Muscle layer of duodenum (tissue), 2 donors: Measurements from ENCODE around the gene RNF123.

ENCODE experiments used
- H3K27ac ChIP-seq: one replicate; pipeline ENCODE4 v1.7.0; 2013; ENCODE audit warnings: mild to moderate bottlenecking, low read length
- H3K27me3 ChIP-seq: one replicate; pipeline ENCODE4 v1.7.0; 2013; ENCODE audit warnings: low read depth, mild to moderate bottlenecking, control low read depth, low read length
- H3K36me3 ChIP-seq, 2 donors: one replicate each; pipeline ENCODE4 v1.7.0; 2013; ENCODE audit warnings: low read length in 2 of 2, control low read depth in 1 of 2, mild to moderate bottlenecking in 1 of 2; ENCODE audit not compliant: insufficient read depth in 2 of 2, control insufficient read depth in 1 of 2
- H3K4me1 ChIP-seq, 2 donors: one replicate each; pipeline ENCODE4 v1.7.0; 2013; ENCODE audit warnings: low read length in 2 of 2, mild to moderate bottlenecking in 2 of 2, control low read depth in 1 of 2, moderate library complexity in 1 of 2; ENCODE audit not compliant: insufficient read depth in 2 of 2, control insufficient read depth in 1 of 2
- H3K4me3 ChIP-seq, 2 donors: one replicate each; pipeline ENCODE4 v1.7.0; 2013; ENCODE audit warnings: low read length in 2 of 2, low read depth in 1 of 2, mild to moderate bottlenecking in 1 of 2
- H3K9me3 ChIP-seq, 2 donors: one replicate each; pipeline ENCODE4 v1.7.0; 2013; ENCODE audit warnings: low read length in 2 of 2, control low read depth in 1 of 2, mild to moderate bottlenecking in 1 of 2; ENCODE audit not compliant: control insufficient read depth in 1 of 2
- donor health status: healthy.

The RNF123 gene

DNA sequence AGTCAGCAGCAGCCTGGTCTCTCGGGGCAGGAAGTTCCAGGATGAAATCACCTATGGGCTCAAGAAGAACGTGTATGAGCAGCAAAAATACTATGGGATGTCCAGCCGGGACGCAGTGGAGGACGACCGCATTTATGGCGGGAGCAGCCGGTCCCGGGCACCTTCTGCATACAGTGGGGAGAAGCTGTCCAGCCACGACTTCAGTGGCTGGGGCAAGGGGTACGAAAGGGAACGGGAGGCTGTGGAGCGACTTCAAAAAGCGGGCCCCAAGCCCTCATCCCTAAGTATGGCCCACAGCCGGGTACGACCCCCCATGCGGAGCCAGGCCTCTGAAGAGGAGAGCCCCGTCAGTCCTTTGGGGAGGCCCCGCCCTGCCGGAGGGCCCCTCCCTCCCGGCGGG, 27.3 kb upstream of the RNF123 start:
- no peaks in the 10 kb centered on the region for H3K4me1 ChIP-seq
- H3K9me3 ChIP-seq: no peaks in the 10 kb centered on the region
- no peak overlapping the region for H3K4me3 ChIP-seq
- H3K27me3 ChIP-seq: no peaks in the 10 kb centered on the region
- no peak overlapping the region for H3K27ac ChIP-seq
- H3K36me3 ChIP-seq: no peaks in the 10 kb centered on the region

DNA sequence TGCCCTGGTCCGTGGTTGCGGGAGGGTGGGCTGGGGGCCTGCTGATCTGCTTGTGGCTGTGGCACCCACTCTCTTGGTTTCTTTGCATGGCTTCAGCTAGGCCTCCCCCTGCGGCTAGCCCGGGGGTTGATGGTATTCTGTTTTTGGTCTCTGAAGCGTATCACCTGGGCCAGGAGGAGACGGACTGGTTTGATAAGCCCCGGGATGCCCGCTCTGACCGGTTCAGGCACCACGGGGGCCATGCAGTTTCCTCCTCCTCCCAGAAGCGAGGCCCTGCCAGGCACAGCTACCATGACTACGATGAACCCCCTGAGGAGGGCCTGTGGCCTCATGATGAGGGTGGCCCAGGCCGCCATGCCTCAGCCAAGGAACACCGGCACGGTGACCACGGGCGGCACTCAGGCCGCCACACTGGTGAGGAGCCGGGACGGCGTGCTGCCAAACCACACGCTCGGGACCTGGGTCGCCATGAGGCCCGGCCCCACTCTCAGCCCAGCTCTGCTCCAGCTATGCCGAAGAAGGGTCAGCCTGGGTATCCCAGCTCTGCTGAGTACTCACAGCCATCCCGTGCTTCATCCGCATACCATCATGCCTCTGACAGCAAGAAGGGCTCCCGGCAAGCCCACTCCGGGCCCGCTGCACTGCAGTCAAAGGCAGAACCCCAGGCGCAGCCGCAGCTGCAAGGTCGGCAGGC, 26.5 kb upstream of the RNF123 start:
- Histone ChIP-seq H3K4me3 (no peak overlapping the region), H3K9me3 (no peaks in the 10 kb centered on the region), H3K27ac (no peak overlapping the region), H3K4me1 (no peaks in the 10 kb centered on the region), H3K36me3 (no peaks in the 10 kb centered on the region), H3K27me3 (no peaks in the 10 kb centered on the region)

GRCh38 chr3:49663831-49664230, 25.5 kb upstream of the RNF123 start:
- Histone ChIP-seq H3K4me3 (no peak overlapping the region), H3K27me3 (no peaks in the 10 kb centered on the region), H3K4me1 (no peaks in the 10 kb centered on the region), H3K27ac (no peak overlapping the region), H3K36me3 (no peaks in the 10 kb centered on the region), H3K9me3 (no peaks in the 10 kb centered on the region)

GRCh38 chr3:49664300-49664699, 25.1 kb upstream of the RNF123 start:
- no peaks in the 10 kb centered on the region for H3K36me3 ChIP-seq
- H3K4me3 ChIP-seq: no peak overlapping the region
- no peak overlapping the region for H3K27ac ChIP-seq
- H3K9me3 ChIP-seq: no peaks in the 10 kb centered on the region
- H3K4me1 ChIP-seq: no peaks in the 10 kb centered on the region
- H3K27me3 ChIP-seq: no peaks in the 10 kb centered on the region

- no peaks in the 10 kb centered on the region for H3K27me3 ChIP-seq
- no peaks in the 10 kb centered on the region for H3K4me1 ChIP-seq
- no peaks in the 10 kb centered on the region for H3K36me3 ChIP-seq
- H3K9me3 ChIP-seq: no peaks in the 10 kb centered on the region
- H3K27ac ChIP-seq: no peak overlapping the region
- no peak overlapping the region for H3K4me3 ChIP-seq
Measured at GRCh38 chr3:49665822-49666519, 23.4 kb upstream of the RNF123 start.

- no peak overlapping the region for H3K27ac ChIP-seq
- H3K4me3 ChIP-seq: no peak overlapping the region
- H3K9me3 ChIP-seq: no peaks in the 10 kb centered on the region
- no peaks in the 10 kb centered on the region for H3K36me3 ChIP-seq
- H3K27me3 ChIP-seq: no peaks in the 10 kb centered on the region
- H3K4me1 ChIP-seq: no peaks in the 10 kb centered on the region
Measured at GRCh38 chr3:49666592-49666991, 22.8 kb upstream of the RNF123 start.

- H3K36me3 ChIP-seq: no peaks in the 10 kb centered on the region
- H3K27me3 ChIP-seq: no peaks in the 10 kb centered on the region
- H3K4me3 ChIP-seq: no peak overlapping the region
- H3K27ac ChIP-seq: no peak overlapping the region
- H3K4me1 ChIP-seq: no peaks in the 10 kb centered on the region
- H3K9me3 ChIP-seq: no peaks in the 10 kb centered on the region
Measured at GRCh38 chr3:49667701-49668413, 21.5 kb upstream of the RNF123 start.

DNA sequence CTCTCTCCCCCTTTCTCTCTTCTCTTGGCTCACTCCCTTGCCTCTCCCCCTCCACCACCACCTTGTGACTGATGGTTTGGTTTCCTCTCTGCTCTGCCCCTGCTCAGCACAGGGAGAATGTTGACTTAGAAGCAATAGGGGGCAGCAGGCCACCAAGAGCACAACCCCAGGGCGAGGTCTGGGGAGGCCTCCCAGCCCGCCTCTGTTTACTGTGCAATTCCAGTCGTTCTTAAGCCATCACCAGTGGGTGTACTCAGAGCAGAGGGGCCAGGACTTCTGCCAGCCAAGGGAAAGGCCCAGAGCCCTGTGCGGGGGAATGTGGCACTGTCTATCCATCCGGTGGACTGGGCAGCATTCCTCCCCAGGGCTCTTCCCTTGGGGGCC, 21.0 kb upstream of the RNF123 start:
- Histone ChIP-seq H3K36me3 (no peaks in the 10 kb centered on the region), H3K27me3 (no peaks in the 10 kb centered on the region), H3K4me3 (no peak overlapping the region), H3K27ac (no peak overlapping the region), H3K4me1 (peaks cover 0 to 3% of the 10 kb centered on the region in 2 donors), H3K9me3 (no peaks in the 10 kb centered on the region)

DNA sequence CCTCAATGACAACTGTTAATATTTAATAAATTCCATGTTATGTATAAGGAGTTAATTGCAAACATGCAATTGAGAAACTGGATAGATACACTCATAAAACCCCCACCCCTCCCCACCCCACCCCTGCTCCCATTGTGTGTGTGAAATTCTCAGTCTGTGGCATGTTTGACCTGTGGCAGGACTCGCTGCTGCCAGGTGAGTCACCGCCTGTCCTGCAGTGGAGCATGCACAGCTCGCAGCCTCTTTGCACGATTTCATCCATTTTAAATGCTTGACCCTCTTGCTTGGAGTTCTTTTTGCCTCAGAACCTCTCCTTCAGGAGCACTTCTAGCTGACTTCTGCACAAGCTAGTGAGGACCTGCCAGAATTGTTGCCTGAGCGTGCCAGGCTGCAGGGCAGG, 20.5 kb upstream of the RNF123 start:
- no peak overlapping the region for H3K4me3 ChIP-seq
- no peaks in the 10 kb centered on the region for H3K36me3 ChIP-seq
- H3K27me3 ChIP-seq: no peaks in the 10 kb centered on the region
- no peaks in the 10 kb centered on the region for H3K9me3 ChIP-seq
- peaks cover 0 to 4% of the 10 kb centered on the region in 2 donors for H3K4me1 ChIP-seq
- H3K27ac ChIP-seq: no peak overlapping the region

DNA sequence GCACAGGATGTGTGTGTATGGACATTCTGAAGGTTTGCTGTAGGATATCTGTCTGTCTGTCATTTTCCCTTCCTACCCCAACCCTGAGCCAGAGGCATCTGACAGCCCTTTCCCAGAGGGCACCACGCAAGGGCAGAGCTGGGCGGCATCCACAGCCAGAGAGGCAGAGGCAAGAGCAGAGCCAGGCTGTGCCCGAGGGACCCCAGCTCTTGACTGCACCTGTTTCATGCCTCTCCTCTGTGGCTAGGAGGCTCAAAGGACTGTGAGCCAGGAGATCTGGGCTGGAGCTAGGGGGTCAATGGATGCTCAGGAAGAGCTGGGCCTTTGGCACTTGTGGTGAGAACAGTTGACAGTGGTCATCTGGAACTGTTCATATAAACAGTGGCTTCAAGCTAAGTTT, 20.0 kb upstream of the RNF123 start:
- no peaks in the 10 kb centered on the region for H3K9me3 ChIP-seq
- H3K4me3 ChIP-seq: no peak overlapping the region
- no peak overlapping the region for H3K27ac ChIP-seq
- H3K27me3 ChIP-seq: no peaks in the 10 kb centered on the region
- peaks cover 0 to 4% of the 10 kb centered on the region in 2 donors for H3K4me1 ChIP-seq
- no peaks in the 10 kb centered on the region for H3K36me3 ChIP-seq

DNA sequence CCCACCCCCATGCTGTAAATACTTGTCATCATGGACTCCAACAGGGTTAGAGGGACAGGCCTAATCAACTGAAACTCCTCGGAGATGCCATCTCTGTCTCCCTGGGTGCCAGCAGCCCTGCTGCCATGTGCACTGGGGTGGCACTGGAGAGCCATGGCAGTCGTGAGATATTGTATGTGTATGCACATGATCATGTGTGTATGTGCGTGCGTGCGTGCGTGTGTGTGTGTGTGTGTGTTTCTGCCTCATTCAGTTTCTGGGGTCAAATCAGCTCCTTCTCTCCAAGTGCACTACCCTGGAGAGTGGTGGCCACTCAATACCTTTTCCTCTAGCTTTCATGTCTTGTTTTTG, 18.4 kb upstream of the RNF123 start:
- H3K27ac ChIP-seq: no peak overlapping the region
- H3K27me3 ChIP-seq: no peaks in the 10 kb centered on the region
- peaks cover 5 to 14% of the 10 kb centered on the region in 2 donors for H3K4me1 ChIP-seq
- H3K4me3 ChIP-seq: no peak overlapping the region
- H3K9me3 ChIP-seq: no peaks in the 10 kb centered on the region
- H3K36me3 ChIP-seq: peaks cover 3 to 4% of the 10 kb centered on the region in 2 donors
